SIG-M5 (cell line): Measurements from ENCODE around the gene BTG1.
"Not testable (repeated sequence)": the region's sequence is repeated elsewhere in the genome, so short reads cannot be mapped to it uniquely, and the experiment has no call there.

Experiments
- DNase-seq: peaks from one replicate; lab custom pipeline; 2025; lab: John Stamatoyannopoulos, UW

BTG1 gene

GRCh38 chr12:92098594-92099380, 46.9 kb downstream of the BTG1 start:
- no peak for DNase-seq

GRCh38 chr12:92096346-92097136, 49.1 kb downstream of the BTG1 start:
- no peak for DNase-seq

GRCh38 chr12:92094751-92095161, 50.9 kb downstream of the BTG1 start:
- DNase-seq: no peak

- not testable (repeated sequence) for DNase-seq
Measured at GRCh38 chr12:92094301-92094700, 51.3 kb downstream of the BTG1 start.
